ENCODE data around the gene UNC93A. TPM values are rescaled to one million over a fixed set of nuclear protein-coding genes. Genes with fewer than 3 reads are reported as not detected.
A peak's percentile ranks its signal among the peaks of the same experiment; 100 is the strongest.
"Not testable (repeated sequence)": the region's sequence is repeated elsewhere in the genome, so short reads cannot be mapped to it uniquely, and the experiment has no call there.

Gene UNC93A
- total RNA-seq, 2 experiments from 2014 or later = not detected

DNA sequence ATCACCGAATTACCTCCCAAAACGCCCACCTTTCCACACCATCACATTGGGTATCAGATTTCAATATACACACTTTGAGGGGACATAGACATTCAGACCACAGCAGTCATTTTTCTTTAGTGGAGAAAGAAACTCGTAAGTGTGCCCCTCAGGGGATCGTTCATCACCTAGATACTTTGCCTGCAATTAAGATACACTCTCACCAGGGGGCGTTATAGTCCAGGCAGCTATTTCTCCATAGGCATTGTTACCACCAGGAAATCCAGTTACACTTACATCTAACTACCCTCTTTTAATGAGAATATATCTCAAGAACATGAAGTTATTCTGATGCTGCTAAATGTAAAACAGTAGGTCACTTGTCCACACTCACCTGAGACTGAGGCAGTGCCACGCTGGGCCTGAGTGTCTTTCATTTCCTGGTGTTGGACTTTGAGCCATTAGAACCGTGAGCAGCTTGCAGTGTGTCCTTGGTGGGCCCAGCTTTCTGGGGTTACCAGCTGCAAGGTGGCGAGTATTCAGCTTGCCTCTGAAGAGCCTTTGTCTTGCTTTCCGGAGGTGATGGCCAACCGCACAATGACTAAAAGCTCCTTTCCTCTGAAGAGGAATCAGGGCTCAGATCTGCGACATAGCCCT, 35.1 kb upstream of the UNC93A start:
- H3K9me3 ChIP-seq (ENCODE audit: low read length) = no peaks in the 10 kb centered on the region
- H3K79me2 ChIP-seq (ENCODE audit: insufficient read depth, low read depth, low read length) = no peaks in the 10 kb centered on the region
- no peak overlapping the region for H3K27ac ChIP-seq (ENCODE audit: low read depth, low read length, poor library complexity, severe bottlenecking)
- ChIA-PET CTCF (ENCODE audit: unreplicated experiment) (no interaction called here), POLR2A (interaction anchor here (1.2 kb wide), 1 partner anchor 12 kb away, joined by 3 read pairs; no protein-coding TSS in a partner anchor)
- H4K20me1 ChIP-seq (ENCODE audit: insufficient read depth, low read length) = no peaks in the 10 kb centered on the region
- H3K36me3 ChIP-seq (ENCODE audit: insufficient read depth, low read length) = no peaks in the 10 kb centered on the region
- no peak overlapping the region for H2AFZ ChIP-seq (ENCODE audit: low read length)
- no peak overlapping the region for H3K4me3 ChIP-seq (ENCODE audit: low read depth, low read length, poor library complexity, severe bottlenecking)
- no peaks in the 10 kb centered on the region for H3K4me1 ChIP-seq (ENCODE audit: insufficient read depth, low read length, poor library complexity, severe bottlenecking)
- no TSS peak for BruUV-seq (replicated peaks)
- H3K4me2 ChIP-seq (ENCODE audit: low read length) = no peak overlapping the region
- DNase-seq (ENCODE audit: low spot score) = no peak
- intact Hi-C loops (cut with micrococcal nuclease; ENCODE audit: unreplicated experiment) = no loop called here
- no peaks in the 10 kb centered on the region for H3K9me2 ChIP-seq (ENCODE audit: insufficient read depth, low read length)
- TF ChIP-seq EZH2phosphoT487 (IDR thresholded peaks at IDR 0.05; ENCODE audit: borderline replicate concordance, low read depth, low read length) = no peak
- TF ChIP-seq, protein P1, sequence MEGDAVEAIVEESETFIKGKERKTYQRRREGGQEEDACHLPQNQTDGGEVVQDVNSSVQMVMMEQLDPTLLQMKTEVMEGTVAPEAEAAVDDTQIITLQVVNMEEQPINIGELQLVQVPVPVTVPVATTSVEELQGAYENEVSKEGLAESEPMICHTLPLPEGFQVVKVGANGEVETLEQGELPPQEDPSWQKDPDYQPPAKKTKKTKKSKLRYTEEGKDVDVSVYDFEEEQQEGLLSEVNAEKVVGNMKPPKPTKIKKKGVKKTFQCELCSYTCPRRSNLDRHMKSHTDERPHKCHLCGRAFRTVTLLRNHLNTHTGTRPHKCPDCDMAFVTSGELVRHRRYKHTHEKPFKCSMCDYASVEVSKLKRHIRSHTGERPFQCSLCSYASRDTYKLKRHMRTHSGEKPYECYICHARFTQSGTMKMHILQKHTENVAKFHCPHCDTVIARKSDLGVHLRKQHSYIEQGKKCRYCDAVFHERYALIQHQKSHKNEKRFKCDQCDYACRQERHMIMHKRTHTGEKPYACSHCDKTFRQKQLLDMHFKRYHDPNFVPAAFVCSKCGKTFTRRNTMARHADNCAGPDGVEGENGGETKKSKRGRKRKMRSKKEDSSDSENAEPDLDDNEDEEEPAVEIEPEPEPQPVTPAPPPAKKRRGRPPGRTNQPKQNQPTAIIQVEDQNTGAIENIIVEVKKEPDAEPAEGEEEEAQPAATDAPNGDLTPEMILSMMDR (conservative IDR thresholded peaks at IDR 0.05; ENCODE audit: low read length) = peak; percentile 64

DNA sequence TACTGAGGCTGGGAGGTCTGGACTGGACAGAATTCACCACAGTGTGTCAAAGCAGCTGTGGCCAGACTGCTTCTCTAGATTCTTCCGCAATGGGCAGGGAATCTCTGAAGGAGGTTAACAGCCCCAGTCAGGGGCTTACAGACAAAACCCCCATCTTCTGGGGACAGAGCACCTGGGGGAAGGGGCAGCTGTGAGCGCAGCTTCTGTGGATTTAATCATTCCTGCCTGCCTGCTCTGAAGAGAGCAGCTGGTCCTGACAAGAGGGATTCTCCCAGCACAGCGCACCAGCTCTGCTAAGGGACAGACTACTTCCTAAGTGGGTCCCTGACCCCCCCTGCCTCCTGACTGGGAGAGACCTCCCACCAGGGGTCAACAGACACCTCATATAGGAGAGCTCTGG, 32.5 kb upstream of the UNC93A start:
- intact Hi-C loops (cut with micrococcal nuclease; ENCODE audit: unreplicated experiment) = no loop called here
- Histone ChIP-seq H3K9me2 (ENCODE audit: insufficient read depth, low read length) (no peaks in the 10 kb centered on the region), H4K20me1 (ENCODE audit: insufficient read depth, low read length) (no peaks in the 10 kb centered on the region), H3K4me1 (ENCODE audit: insufficient read depth, low read length, poor library complexity, severe bottlenecking) (no peaks in the 10 kb centered on the region), H3K4me3 (ENCODE audit: low read depth, low read length, poor library complexity, severe bottlenecking) (no peak overlapping the region), H3K79me2 (ENCODE audit: insufficient read depth, low read depth, low read length) (no peaks in the 10 kb centered on the region), H2AFZ (ENCODE audit: low read length) (no peak overlapping the region), H3K36me3 (ENCODE audit: insufficient read depth, low read length) (no peaks in the 10 kb centered on the region), H3K4me2 (ENCODE audit: low read length) (no peak overlapping the region), H3K9me3 (ENCODE audit: low read length) (no peaks in the 10 kb centered on the region), H3K27ac (ENCODE audit: low read depth, low read length, poor library complexity, severe bottlenecking) (no peak overlapping the region)
- no peak for DNase-seq (ENCODE audit: low spot score)
- POLR2A ChIA-PET = no interaction called here
- TF ChIP-seq EZH2phosphoT487 (IDR thresholded peaks at IDR 0.05; ENCODE audit: borderline replicate concordance, low read depth, low read length) = no peak
- TF ChIP-seq, protein P1 (conservative IDR thresholded peaks at IDR 0.05; ENCODE audit: low read length) = no peak
- BruUV-seq (replicated peaks) = no TSS peak
- CTCF ChIA-PET (ENCODE audit: unreplicated experiment) = no interaction called here

DNA sequence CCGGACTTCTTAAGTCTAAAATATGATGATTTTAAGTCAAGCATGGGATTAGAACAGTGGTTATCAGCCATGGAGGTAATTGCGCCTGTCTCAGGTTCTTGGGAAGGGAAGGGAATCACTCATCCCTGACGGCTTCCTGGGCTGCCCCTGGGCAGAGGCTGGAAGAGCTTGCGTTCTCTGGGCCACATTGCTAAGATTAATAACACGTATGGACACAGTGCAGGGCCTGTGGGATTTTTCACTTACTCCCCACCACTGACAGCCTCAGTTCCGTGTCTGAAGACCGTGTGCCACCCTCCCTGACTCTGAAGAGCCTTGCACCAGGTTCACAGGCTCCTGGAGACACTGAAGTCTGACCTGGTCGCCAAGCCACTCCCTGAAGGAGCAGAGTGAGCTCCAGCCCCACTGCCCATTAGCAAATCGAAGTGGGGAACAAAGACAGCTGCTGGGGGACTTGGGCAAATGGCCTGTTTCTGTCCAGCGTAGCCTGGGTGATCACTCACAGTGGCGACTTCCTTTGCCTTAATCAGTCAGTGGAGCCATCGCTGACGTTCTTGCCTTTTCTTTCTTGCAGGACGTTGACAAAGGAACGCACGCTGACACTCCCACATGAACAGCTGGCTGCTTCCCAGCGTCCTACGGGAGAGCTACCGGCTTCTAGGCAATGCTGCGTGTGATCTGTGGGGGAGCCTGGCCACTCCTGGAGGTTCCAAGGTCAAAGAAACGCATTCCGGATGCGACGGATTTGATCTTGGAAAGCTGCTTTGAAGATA, 24.9 kb upstream of the UNC93A start:
- POLR2A ChIA-PET; CTCF ChIA-PET (ENCODE audit: unreplicated experiment); H3K4me3 ChIP-seq (ENCODE audit: low read depth, low read length, poor library complexity, severe bottlenecking); intact Hi-C loops (cut with micrococcal nuclease; ENCODE audit: unreplicated experiment); BruUV-seq (replicated peaks); H3K79me2 ChIP-seq (ENCODE audit: insufficient read depth, low read depth, low read length); DNase-seq (ENCODE audit: low spot score); H3K36me3 ChIP-seq (ENCODE audit: insufficient read depth, low read length); H3K9me2 ChIP-seq (ENCODE audit: insufficient read depth, low read length); H3K27ac ChIP-seq (ENCODE audit: low read depth, low read length, poor library complexity, severe bottlenecking); H3K9me3 ChIP-seq (ENCODE audit: low read length); H3K4me2 ChIP-seq (ENCODE audit: low read length); H3K4me1 ChIP-seq (ENCODE audit: insufficient read depth, low read length, poor library complexity, severe bottlenecking); H4K20me1 ChIP-seq (ENCODE audit: insufficient read depth, low read length); H2AFZ ChIP-seq (ENCODE audit: low read length): not testable (repeated sequence)
